IMR-90 (cell line): ENCODE measurements around the gene CSHL1. TPM values are rescaled to one million over a fixed set of nuclear protein-coding genes. Genes with fewer than 3 reads are reported as not detected.

Experiments used
- ATAC-seq: fragments of 200-7000 bp; cut with Tn5 transposase; 2 replicates; pipeline ENCODE4 v1.9.1; 2020; ENCODE audit warnings: low read depth, mild to moderate bottlenecking, moderate library complexity
- BruUV-seq: library from RNA; stranded (reverse); fragments of 400-500 nt; replicated peaks from 2 replicates; lab custom pipeline; 2021; lab: Mats Ljungman, UMichigan
- CTCF ChIA-PET: fragments of 300-600 bp; formaldehyde crosslinking; extraction: SDS; loops from one replicate; lab custom pipeline; 2021; ENCODE audit warnings: antibody characterized with exemption; lab: Yijun Ruan, JAX
- POLR2A ChIA-PET: fragments of 300-600 bp; sonication (Branson Sonifier 250); formaldehyde crosslinking; loops from one replicate; lab custom pipeline; 2022; ENCODE audit warnings: antibody characterized with exemption; ENCODE audit not compliant: unreplicated experiment; lab: Charles Lee
- DNase-seq: peaks from one replicate; pipeline ENCODE4 v3.0.0; 2013
- H2AFZ ChIP-seq: replicated peaks from 2 replicates; pipeline ENCODE3; 2013; ENCODE audit warnings: low read length, mild to moderate bottlenecking; ENCODE audit not compliant: poor library complexity
- H2AK5ac ChIP-seq: 2 replicates; pipeline ENCODE4 v1.6.1; 2013; ENCODE audit warnings: low read depth, low read length, inconsistent platforms
- H2AK9ac ChIP-seq: replicated peaks from 2 replicates; pipeline ENCODE3; 2013; ENCODE audit warnings: mild to moderate bottlenecking, low read depth, low read length, moderate library complexity; ENCODE audit not compliant: poor library complexity
- H2BK120ac ChIP-seq: 2 replicates; pipeline ENCODE4 v1.6.1; 2013; ENCODE audit warnings: low read depth, low read length, inconsistent platforms
- H2BK15ac ChIP-seq: 3 replicates; pipeline ENCODE4 v1.6.1; 2013; ENCODE audit warnings: low read depth, low read length, inconsistent platforms
- H2BK20ac ChIP-seq: 2 replicates; pipeline ENCODE4 v1.6.1; 2013; ENCODE audit warnings: low read depth, mild to moderate bottlenecking, inconsistent platforms, low read length, moderate library complexity
- H2BK5ac ChIP-seq: 2 replicates; pipeline ENCODE4 v1.6.1; 2013; ENCODE audit warnings: mild to moderate bottlenecking, low read depth, low read length, inconsistent platforms; ENCODE audit not compliant: poor library complexity, severe bottlenecking
- H3K14ac ChIP-seq: replicated peaks from 2 replicates; pipeline ENCODE4 v1.6.1; 2013; ENCODE audit warnings: low read depth, low read length, inconsistent platforms
- H3K18ac ChIP-seq: 2 replicates; pipeline ENCODE4 v1.6.1; 2013; ENCODE audit warnings: low read depth, low read length, control low read depth
- H3K23ac ChIP-seq: 2 replicates; pipeline ENCODE4 v1.6.1; 2013; ENCODE audit warnings: low read depth, low read length, inconsistent platforms
- H3K27ac ChIP-seq: 2 replicates; pipeline ENCODE4 v1.5.1; 2013; ENCODE audit warnings: mild to moderate bottlenecking, control low read depth, low read length; ENCODE audit not compliant: insufficient read depth
- H3K27me3 ChIP-seq: 2 replicates; pipeline ENCODE4 v1.6.1; 2013; ENCODE audit warnings: low read length; ENCODE audit not compliant: control insufficient read depth, insufficient read depth
- H3K36me3 ChIP-seq: 2 replicates; pipeline ENCODE4 v1.6.1; 2013; ENCODE audit warnings: low read length, mixed read lengths; ENCODE audit not compliant: control insufficient read depth, insufficient read depth
- H3K4ac ChIP-seq: 2 replicates; pipeline ENCODE4 v1.6.1; 2013; ENCODE audit warnings: low read depth, low read length, inconsistent platforms
- H3K4me1 ChIP-seq: 2 replicates; pipeline ENCODE4 v1.6.1; 2013; ENCODE audit warnings: low read length, mixed read lengths; ENCODE audit not compliant: control insufficient read depth, insufficient read depth
- H3K4me2 ChIP-seq: 2 replicates; pipeline ENCODE4 v1.6.1; 2013; ENCODE audit warnings: low read depth, mild to moderate bottlenecking, control low read depth, low read length, moderate library complexity
- H3K4me3 ChIP-seq: 2 replicates; pipeline ENCODE4 v1.5.1; 2013; ENCODE audit warnings: low read depth, mild to moderate bottlenecking, control low read depth, low read length, moderate library complexity; ENCODE audit not compliant: insufficient read depth
- H3K56ac ChIP-seq: 2 replicates; pipeline ENCODE4 v1.6.1; 2013; ENCODE audit warnings: low read length, inconsistent platforms; ENCODE audit not compliant: insufficient read depth; ENCODE audit errors: extremely low read depth
- H3K79me1 ChIP-seq, 2 experiments: 2 replicates each; pipeline ENCODE4 v1.6.1; 2013; ENCODE audit warnings: low read length in 2 of 2, inconsistent platforms in 1 of 2, low read depth in 1 of 2
- H3K9ac ChIP-seq: 2 replicates; pipeline ENCODE4 v1.6.1; 2013; ENCODE audit warnings: low read depth, low read length, control low read depth
- H3K9me1 ChIP-seq: 2 replicates; pipeline ENCODE4 v1.6.1; 2013; ENCODE audit warnings: low read length, inconsistent platforms; ENCODE audit not compliant: insufficient read depth
- H3K9me3 ChIP-seq: 2 replicates; pipeline ENCODE4 v1.6.1; 2013; ENCODE audit warnings: low read length; ENCODE audit not compliant: control insufficient read depth, insufficient read depth
- H4K20me1 ChIP-seq: 2 replicates; pipeline ENCODE4 v1.6.1; 2013; ENCODE audit warnings: low read length, inconsistent platforms; ENCODE audit not compliant: insufficient read depth
- H4K5ac ChIP-seq: 2 replicates; pipeline ENCODE4 v1.6.1; 2013; ENCODE audit warnings: mild to moderate bottlenecking, low read depth, low read length, control low read depth
- H4K8ac ChIP-seq, 2 experiments: 2 replicates each; pipeline ENCODE4 v1.6.1; 2013; ENCODE audit warnings: low read depth in 2 of 2, low read length in 2 of 2, control low read depth in 1 of 2, inconsistent platforms in 1 of 2
- H4K91ac ChIP-seq: 2 replicates; pipeline ENCODE4 v1.6.1; 2013; ENCODE audit warnings: low read depth, low read length, inconsistent platforms; ENCODE audit not compliant: insufficient read depth
- BHLHE40 ChIP-seq: fragments of 150-350 bp; IDR thresholded peaks from 2 replicates; pipeline ENCODE4 v1.6.1; 2016; ENCODE audit warnings: mild to moderate bottlenecking, low read depth, low read length
- CEBPB ChIP-seq: IDR thresholded peaks from 2 replicates; pipeline ENCODE4 v1.6.1; 2012; ENCODE audit warnings: low read depth, low read length, improper control_type of control experiment
- CHD1 ChIP-seq: IDR thresholded peaks from 2 replicates; pipeline ENCODE4 v1.6.1; 2012; ENCODE audit warnings: low read depth, low read length, improper control_type of control experiment
- FOS ChIP-seq: fragments of 150-350 bp; IDR thresholded peaks from 2 replicates; pipeline ENCODE4 v1.6.1; 2016; ENCODE audit warnings: low read depth, low read length
- MAFK ChIP-seq: IDR thresholded peaks from 2 replicates; pipeline ENCODE4 v1.6.1; 2012; ENCODE audit warnings: low read depth, low read length, improper control_type of control experiment
- MAZ ChIP-seq: IDR thresholded peaks from 2 replicates; pipeline ENCODE4 v1.6.1; 2012; ENCODE audit warnings: low read depth, mild to moderate bottlenecking, low read length, improper control_type of control experiment, moderate library complexity, borderline replicate concordance
- MXI1 ChIP-seq: IDR thresholded peaks from 2 replicates; pipeline ENCODE4 v1.6.1; 2012; ENCODE audit warnings: low read depth, mild to moderate bottlenecking, low read length, moderate library complexity, borderline replicate concordance
- NFE2L2 ChIP-seq: fragments of 150-350 bp; IDR thresholded peaks from 2 replicates; pipeline ENCODE4 v1.6.1; 2016; ENCODE audit warnings: low read depth, mild to moderate bottlenecking, low read length
- POLR2A ChIP-seq: IDR thresholded peaks from 2 replicates; pipeline ENCODE4 v1.6.1; 2012; ENCODE audit warnings: mild to moderate bottlenecking, low read depth, low read length
- RCOR1 ChIP-seq: IDR thresholded peaks from 2 replicates; pipeline ENCODE4 v1.6.1; 2012; ENCODE audit warnings: mild to moderate bottlenecking, low read length, improper control_type of control experiment; ENCODE audit not compliant: insufficient replicate concordance
- RFX5 ChIP-seq: IDR thresholded peaks from 2 replicates; pipeline ENCODE4 v1.8.0; 2012; ENCODE audit warnings: low read depth, mild to moderate bottlenecking, low read length, moderate library complexity
- SMC3 ChIP-seq: fragments of 150-350 bp; IDR thresholded peaks from 2 replicates; pipeline ENCODE4 v1.6.1; 2016; ENCODE audit warnings: low read depth, mild to moderate bottlenecking, antibody characterized with exemption, low read length, moderate library complexity
- USF2 ChIP-seq: fragments of 150-350 bp; IDR thresholded peaks from 2 replicates; pipeline ENCODE4 v1.6.1; 2017; ENCODE audit warnings: mild to moderate bottlenecking, antibody characterized with exemption, low read length, low read depth
- WGBS, 2 experiments: methylation state at CpG; one replicate each; pipeline versions ENCODE4 v1.1.5 to v1.1.7; 2013; ENCODE audit warnings: missing lambda C conversion rate in 2 of 2; ENCODE audit not compliant: insufficient read length in 1 of 2; ENCODE audit errors: extremely low coverage in 2 of 2; 5-methylcytosine and 5-hydroxymethylcytosine counted together
- dilution Hi-C: fragments of 300-500 bp; cut with HindIII; formaldehyde crosslinking; loops from one replicate; pipeline ENCODE4 v1.14.3; 2018; ENCODE audit warnings: low sequenced_read_pairs; ENCODE audit not compliant: unreplicated experiment
- in situ Hi-C: fragments of 300-500 bp; cut with MboI; formaldehyde crosslinking; loops from 3 replicates; pipeline ENCODE4 v1.14.3; 2019; ENCODE audit warnings: low sequenced_read_pairs, inconsistent platforms, mixed read lengths
- intact Hi-C: fragments of 100-400 bp; cut with micrococcal nuclease; formaldehyde crosslinking; loops from 2 replicates; pipeline ENCODE4 v1.10.0; 2022
- polyA plus RNA-seq, 3 experiments: library from polyadenylated mRNA; depleted of rRNA; stranded (reverse); fragments of >200 nt; gene quantifications; 2 replicates each; pipeline ENCODE4 v1.2.3, GENCODE V29; 2012; ENCODE audit warnings: low replicate concordance in 1 of 3
- total RNA-seq: library from RNA; depleted of rRNA; stranded (reverse); fragments of >200 nt; gene quantifications from 2 replicates; pipeline ENCODE4 v1.2.3, GENCODE V29; 2012
- TF ChIP-seq, protein P1 (sequence below): conservative IDR thresholded peaks from 2 replicates; pipeline ENCODE4 v1.5.1; 2012; ENCODE audit warnings: mild to moderate bottlenecking, low read depth, low read length, improper control_type of control experiment
- TF ChIP-seq, protein P2 (sequence below): fragments of 150-350 bp; IDR thresholded peaks from 2 replicates; pipeline ENCODE4 v1.6.1; 2016; ENCODE audit warnings: low read depth, mild to moderate bottlenecking, low read length, moderate library complexity, borderline replicate concordance

The CSHL1 gene
- total and polyA plus RNA-seq, 2 of the 4 experiments (the other 2 are of a cell fraction): not detected

- H3K27ac ChIP-seq: no peak overlapping the region
- H4K20me1 ChIP-seq: no peaks in the 10 kb centered on the region
- intact Hi-C loops (no loop called here), dilution Hi-C loops (no loop called here), in situ Hi-C loops (no loop called here)
- no peak overlapping the region for H3K9ac ChIP-seq
- H4K8ac ChIP-seq: no peak overlapping the region
- ChIA-PET CTCF (no interaction called here), POLR2A (no interaction called here)
- H2AFZ ChIP-seq: peak overlapping the region; percentile 21
- 70% methylated on average over 3 of the region's 6 CpGs; no CpG with 5 or more reads in 1 of the 2 experiments for WGBS, 2 experiments
- no peak overlapping the region for H2AK9ac ChIP-seq
- H3K9me3 ChIP-seq: no peaks in the 10 kb centered on the region; the same call in 1 of the 2 replicates
- H2BK120ac ChIP-seq: no peak overlapping the region
- no peak overlapping the region for H3K56ac ChIP-seq
- TF ChIP-seq BHLHE40: no peak
- TF ChIP-seq, protein P1, sequence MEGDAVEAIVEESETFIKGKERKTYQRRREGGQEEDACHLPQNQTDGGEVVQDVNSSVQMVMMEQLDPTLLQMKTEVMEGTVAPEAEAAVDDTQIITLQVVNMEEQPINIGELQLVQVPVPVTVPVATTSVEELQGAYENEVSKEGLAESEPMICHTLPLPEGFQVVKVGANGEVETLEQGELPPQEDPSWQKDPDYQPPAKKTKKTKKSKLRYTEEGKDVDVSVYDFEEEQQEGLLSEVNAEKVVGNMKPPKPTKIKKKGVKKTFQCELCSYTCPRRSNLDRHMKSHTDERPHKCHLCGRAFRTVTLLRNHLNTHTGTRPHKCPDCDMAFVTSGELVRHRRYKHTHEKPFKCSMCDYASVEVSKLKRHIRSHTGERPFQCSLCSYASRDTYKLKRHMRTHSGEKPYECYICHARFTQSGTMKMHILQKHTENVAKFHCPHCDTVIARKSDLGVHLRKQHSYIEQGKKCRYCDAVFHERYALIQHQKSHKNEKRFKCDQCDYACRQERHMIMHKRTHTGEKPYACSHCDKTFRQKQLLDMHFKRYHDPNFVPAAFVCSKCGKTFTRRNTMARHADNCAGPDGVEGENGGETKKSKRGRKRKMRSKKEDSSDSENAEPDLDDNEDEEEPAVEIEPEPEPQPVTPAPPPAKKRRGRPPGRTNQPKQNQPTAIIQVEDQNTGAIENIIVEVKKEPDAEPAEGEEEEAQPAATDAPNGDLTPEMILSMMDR: no peak
- no peak for TF ChIP-seq MXI1
- TF ChIP-seq CEBPB: no peak
- no peak for TF ChIP-seq NFE2L2
- no peak for TF ChIP-seq RCOR1
- no peak for TF ChIP-seq FOS
- no peak for TF ChIP-seq POLR2A
- no peak for TF ChIP-seq SMC3
- no peak for TF ChIP-seq MAFK
- TF ChIP-seq USF2: no peak
- TF ChIP-seq, protein P2, sequence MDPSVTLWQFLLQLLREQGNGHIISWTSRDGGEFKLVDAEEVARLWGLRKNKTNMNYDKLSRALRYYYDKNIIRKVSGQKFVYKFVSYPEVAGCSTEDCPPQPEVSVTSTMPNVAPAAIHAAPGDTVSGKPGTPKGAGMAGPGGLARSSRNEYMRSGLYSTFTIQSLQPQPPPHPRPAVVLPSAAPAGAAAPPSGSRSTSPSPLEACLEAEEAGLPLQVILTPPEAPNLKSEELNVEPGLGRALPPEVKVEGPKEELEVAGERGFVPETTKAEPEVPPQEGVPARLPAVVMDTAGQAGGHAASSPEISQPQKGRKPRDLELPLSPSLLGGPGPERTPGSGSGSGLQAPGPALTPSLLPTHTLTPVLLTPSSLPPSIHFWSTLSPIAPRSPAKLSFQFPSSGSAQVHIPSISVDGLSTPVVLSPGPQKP: no peak
- TF ChIP-seq MAZ: no peak
- TF ChIP-seq RFX5: no peak
- TF ChIP-seq CHD1: no peak
- H3K4me1 ChIP-seq: no peaks in the 10 kb centered on the region
- no peak overlapping the region for H2BK5ac ChIP-seq
- no peak overlapping the region for H3K18ac ChIP-seq
- H3K23ac ChIP-seq: no peak overlapping the region
- DNase-seq: no peak
- no peak overlapping the region for H2BK20ac ChIP-seq
- H3K4me2 ChIP-seq: no peak overlapping the region
- no peaks in the 10 kb centered on the region for H3K36me3 ChIP-seq
- no peaks in the 10 kb centered on the region for H3K9me1 ChIP-seq
- BruUV-seq: no TSS peak
- peaks cover 18% of the 10 kb centered on the region for H3K27me3 ChIP-seq
- no peak overlapping the region for H3K14ac ChIP-seq
- ATAC-seq: no peak
- H2AK5ac ChIP-seq: no peak overlapping the region
- H3K4me3 ChIP-seq: no peak overlapping the region
- H2BK15ac ChIP-seq: no peak overlapping the region
- H3K79me1 ChIP-seq: no peaks in the 10 kb centered on the region
- no peak overlapping the region for H4K91ac ChIP-seq
- H3K4ac ChIP-seq: no peak overlapping the region
- H4K5ac ChIP-seq: no peak overlapping the region
Measured at GRCh38 chr17:63939884-63940283, 28.8 kb upstream of the CSHL1 start.
